Measurements from ENCODE around the gene HNRNPU.

The HNRNPU gene

GRCh38 chr1:244896550-244896949 lies 32.2 kb upstream of the HNRNPU start:
- no peak for DNase-seq
- Histone ChIP-seq H3K27ac (no peak overlapping the region), H3K36me3 (no peaks in the 10 kb centered on the region), H3K4me1 (no peaks in the 10 kb centered on the region), H3K9me3 (no peaks in the 10 kb centered on the region), H3K4me3 (no peak overlapping the region), H3K27me3 (no peaks in the 10 kb centered on the region)
- TF ChIP-seq, protein P1, sequence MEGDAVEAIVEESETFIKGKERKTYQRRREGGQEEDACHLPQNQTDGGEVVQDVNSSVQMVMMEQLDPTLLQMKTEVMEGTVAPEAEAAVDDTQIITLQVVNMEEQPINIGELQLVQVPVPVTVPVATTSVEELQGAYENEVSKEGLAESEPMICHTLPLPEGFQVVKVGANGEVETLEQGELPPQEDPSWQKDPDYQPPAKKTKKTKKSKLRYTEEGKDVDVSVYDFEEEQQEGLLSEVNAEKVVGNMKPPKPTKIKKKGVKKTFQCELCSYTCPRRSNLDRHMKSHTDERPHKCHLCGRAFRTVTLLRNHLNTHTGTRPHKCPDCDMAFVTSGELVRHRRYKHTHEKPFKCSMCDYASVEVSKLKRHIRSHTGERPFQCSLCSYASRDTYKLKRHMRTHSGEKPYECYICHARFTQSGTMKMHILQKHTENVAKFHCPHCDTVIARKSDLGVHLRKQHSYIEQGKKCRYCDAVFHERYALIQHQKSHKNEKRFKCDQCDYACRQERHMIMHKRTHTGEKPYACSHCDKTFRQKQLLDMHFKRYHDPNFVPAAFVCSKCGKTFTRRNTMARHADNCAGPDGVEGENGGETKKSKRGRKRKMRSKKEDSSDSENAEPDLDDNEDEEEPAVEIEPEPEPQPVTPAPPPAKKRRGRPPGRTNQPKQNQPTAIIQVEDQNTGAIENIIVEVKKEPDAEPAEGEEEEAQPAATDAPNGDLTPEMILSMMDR (IDR thresholded peaks at IDR 0.05) = no peak
- intact Hi-C loops (cut with DNase I; ENCODE audit: low total_unique reads) = no loop called here

DNA sequence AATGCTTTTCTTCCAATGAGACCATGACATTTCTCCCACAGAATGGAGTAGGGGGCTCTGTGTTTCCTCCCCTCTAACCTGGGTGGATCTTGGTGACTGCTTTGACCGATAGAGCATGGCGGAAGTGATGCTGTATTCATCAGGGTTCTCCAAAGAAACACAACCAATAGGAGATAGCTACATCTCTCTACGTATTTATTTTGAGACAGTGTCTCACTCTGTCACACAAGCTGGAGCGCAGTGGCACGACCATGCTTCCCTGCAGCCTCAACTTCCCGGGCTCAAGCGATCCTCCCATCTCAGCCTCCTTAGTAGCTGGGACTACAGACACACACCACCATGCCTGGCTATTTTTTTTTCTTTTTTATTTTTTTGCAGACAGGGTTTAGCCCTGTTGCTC lies 29.5 kb upstream of the HNRNPU start:
- Histone ChIP-seq H3K4me1 (no peaks in the 10 kb centered on the region), H3K4me3 (no peak overlapping the region), H3K27ac (no peak overlapping the region), H3K9me3 (no peaks in the 10 kb centered on the region), H3K36me3 (no peaks in the 10 kb centered on the region), H3K27me3 (no peaks in the 10 kb centered on the region)
- no peak for DNase-seq
- intact Hi-C loops (cut with DNase I; ENCODE audit: low total_unique reads) = no loop called here
- TF ChIP-seq, protein P1 (IDR thresholded peaks at IDR 0.05) = no peak

DNA sequence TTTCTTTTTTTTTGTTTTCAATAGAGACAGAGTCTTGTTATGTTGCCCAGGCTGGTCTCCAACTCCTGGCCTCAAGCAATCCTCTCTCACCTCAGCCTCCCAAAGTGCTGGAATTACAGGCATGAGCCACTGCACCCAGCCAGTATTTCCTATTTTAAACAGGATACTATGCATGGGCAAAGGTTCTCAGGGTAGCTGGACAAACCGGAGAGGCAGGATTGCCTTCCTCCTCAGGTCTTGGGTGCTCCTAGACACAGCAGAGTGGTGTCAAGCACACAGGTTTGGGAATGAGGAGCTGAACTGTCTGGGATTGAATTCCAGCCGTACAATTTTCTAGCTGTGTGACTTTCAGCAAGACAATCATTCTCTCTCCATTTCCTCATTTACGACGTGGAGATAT lies 22.9 kb upstream of the HNRNPU start:
- TF ChIP-seq, protein P1 (IDR thresholded peaks at IDR 0.05) = no peak
- intact Hi-C loops (cut with DNase I; ENCODE audit: low total_unique reads) = no loop called here
- Histone ChIP-seq H3K4me3 (no peak overlapping the region), H3K9me3 (no peaks in the 10 kb centered on the region), H3K27me3 (no peaks in the 10 kb centered on the region), H3K27ac (no peak overlapping the region), H3K36me3 (no peaks in the 10 kb centered on the region), H3K4me1 (no peaks in the 10 kb centered on the region)
- DNase-seq = no peak

DNA sequence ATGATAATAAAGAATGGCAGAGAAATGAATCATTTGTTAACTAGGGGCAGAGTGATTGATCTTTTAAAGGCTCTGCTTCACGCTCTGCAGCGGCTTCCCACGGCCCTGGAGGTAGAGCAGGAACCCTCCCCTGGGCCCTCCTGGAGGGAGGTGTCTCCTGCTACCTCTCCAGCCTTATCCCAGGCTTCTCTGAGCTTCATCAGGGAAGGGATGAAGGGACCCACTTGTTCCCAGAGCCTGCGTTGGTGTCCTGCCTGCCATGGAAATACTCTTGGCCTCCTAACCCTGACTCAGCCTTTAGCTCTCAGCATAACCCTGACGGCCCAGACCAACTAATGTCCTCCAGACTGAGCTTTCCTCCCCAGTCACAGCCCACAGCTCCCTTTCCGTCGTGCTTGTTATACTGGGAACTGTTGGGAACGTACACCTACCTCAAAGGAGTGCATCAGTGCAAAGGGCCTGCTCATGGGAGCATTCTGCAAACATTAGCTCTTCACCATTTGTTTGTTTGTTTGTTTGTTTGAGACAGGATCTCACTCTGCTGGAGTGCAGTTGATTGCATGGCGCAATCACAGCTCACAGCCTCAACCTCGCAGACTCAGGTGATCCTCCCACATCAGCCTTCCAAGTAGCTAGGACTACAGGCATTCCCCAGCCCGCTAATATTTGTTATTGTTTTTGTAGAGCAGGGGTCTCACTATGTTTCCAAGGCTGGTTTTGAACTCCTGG lies 17.4 kb upstream of the HNRNPU start:
- intact Hi-C loops (cut with DNase I; ENCODE audit: low total_unique reads) = no loop called here
- no peak for DNase-seq
- H3K9me3 ChIP-seq = no peaks in the 10 kb centered on the region
- TF ChIP-seq, protein P1 (IDR thresholded peaks at IDR 0.05) = no peak
- no peak overlapping the region for H3K27ac ChIP-seq
- H3K27me3 ChIP-seq = no peaks in the 10 kb centered on the region
- no peaks in the 10 kb centered on the region for H3K4me1 ChIP-seq
- no peak overlapping the region for H3K4me3 ChIP-seq
- no peaks in the 10 kb centered on the region for H3K36me3 ChIP-seq

- Histone ChIP-seq H3K27ac (no peak overlapping the region), H3K4me1 (no peaks in the 10 kb centered on the region), H3K36me3 (no peaks in the 10 kb centered on the region), H3K27me3 (no peaks in the 10 kb centered on the region), H3K9me3 (no peaks in the 10 kb centered on the region), H3K4me3 (no peak overlapping the region)
- no peak for DNase-seq
- intact Hi-C loops (cut with DNase I; ENCODE audit: low total_unique reads) = loop anchor here (10.0 kb wide), 1 partner anchor 276 kb away; the partner anchor contains the start of gene KIF26B
- TF ChIP-seq, protein P1 (IDR thresholded peaks at IDR 0.05) = no peak
Measured at GRCh38 chr1:244878681-244879080, 14.3 kb upstream of the HNRNPU start.
